ENCODE measurements around the gene UCN3.

The UCN3 gene

DNA sequence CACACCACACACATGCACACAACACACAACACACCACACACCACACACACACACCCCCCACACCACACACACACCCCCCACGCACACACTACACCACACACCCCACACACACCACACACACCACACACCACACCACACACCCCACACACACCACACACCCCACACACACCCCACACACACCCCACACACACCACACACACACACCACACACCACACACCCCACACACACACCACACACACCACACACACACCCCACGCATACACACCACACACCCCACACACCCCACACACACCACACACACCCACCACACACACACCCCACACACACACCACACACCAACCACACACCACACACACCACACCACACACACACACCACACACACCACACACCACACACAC lies 16.4 kb downstream of the UCN3 start:
- no peak for DNase-seq (ENCODE audit: extremely low spot score)
- TF ChIP-seq ARNT (IDR thresholded peaks at IDR 0.05): no peak
- no peak for TF ChIP-seq PKNOX1 (IDR thresholded peaks at IDR 0.05)
- no peak for TF ChIP-seq LEF1 (IDR thresholded peaks at IDR 0.05; ENCODE audit: borderline replicate concordance)
- no peak for TF ChIP-seq NFRKB (IDR thresholded peaks at IDR 0.05)
- TF ChIP-seq FOXM1 (IDR thresholded peaks at IDR 0.05; ENCODE audit: borderline replicate concordance): no peak
- no peak for TF ChIP-seq ZNF384 (IDR thresholded peaks at IDR 0.05)
- no peak for TF ChIP-seq BHLHE40 (IDR thresholded peaks at IDR 0.05; ENCODE audit: borderline replicate concordance)
- TF ChIP-seq L3MBTL2 (conservative IDR thresholded peaks at IDR 0.05): no peak
- TF ChIP-seq SP1 (IDR thresholded peaks at IDR 0.05): no peak
- TF ChIP-seq FOXA1 (IDR thresholded peaks at IDR 0.05): no peak
- ChIA-PET CTCF (no interaction called here), POLR2A (no interaction called here)

DNA sequence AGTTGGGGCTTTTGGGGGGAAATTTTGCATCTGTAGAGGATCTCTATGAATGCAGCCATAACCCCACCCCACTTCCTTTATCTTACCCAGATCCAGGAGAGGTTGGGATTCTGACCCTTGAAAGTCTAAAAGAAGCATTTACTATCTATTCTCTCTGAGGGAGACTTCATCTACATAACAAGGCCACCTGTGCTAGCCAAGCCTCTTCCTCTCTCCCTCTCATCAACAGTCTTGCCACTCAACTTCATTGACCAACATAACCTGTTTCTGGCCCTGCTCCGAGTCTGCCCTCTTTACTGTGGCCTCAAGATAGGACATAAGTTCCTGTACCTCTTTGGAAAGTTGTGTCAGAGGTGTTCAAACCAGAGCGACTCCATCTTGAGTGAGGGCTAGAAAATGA lies 20.5 kb downstream of the UCN3 start:
- CTCF ChIA-PET: no interaction called here
- DNase-seq (ENCODE audit: extremely low spot score): no peak

GRCh38 chr10:5387169-5387568 lies 22.4 kb downstream of the UCN3 start:
- DNase-seq (ENCODE audit: extremely low spot score): no peak
- ChIA-PET POLR2A (no interaction called here), CTCF (interaction anchor here (0.6 to 1.5 kb wide), 2 partner anchors 487 to 537 kb away, joined by 3 read pairs; no protein-coding TSS in a partner anchor)
- TF ChIP-seq LEF1 (IDR thresholded peaks at IDR 0.05; ENCODE audit: borderline replicate concordance) (no peak), CTBP1 (IDR thresholded peaks at IDR 0.05; ENCODE audit: borderline replicate concordance) (no peak), FOXA1 (IDR thresholded peaks at IDR 0.05) (no peak), ARNT (IDR thresholded peaks at IDR 0.05) (no peak), FOXM1 (IDR thresholded peaks at IDR 0.05; ENCODE audit: borderline replicate concordance) (no peak)

More for the DNA sequence above, 20.5 kb downstream of the UCN3 start:
- TF ChIP-seq L3MBTL2 (conservative IDR thresholded peaks at IDR 0.05): no peak
- no peak for TF ChIP-seq HDGF (IDR thresholded peaks at IDR 0.05; ENCODE audit: borderline replicate concordance)
- POLR2A ChIA-PET: no interaction called here

- CTCF ChIA-PET: no interaction called here
- POLR2A ChIA-PET: no interaction called here
- TF ChIP-seq ELF4 (IDR thresholded peaks at IDR 0.05) (no peak), NFRKB (IDR thresholded peaks at IDR 0.05) (no peak), ARNT (IDR thresholded peaks at IDR 0.05) (no peak), LEF1 (IDR thresholded peaks at IDR 0.05; ENCODE audit: borderline replicate concordance) (no peak), BHLHE40 (IDR thresholded peaks at IDR 0.05; ENCODE audit: borderline replicate concordance) (no peak), L3MBTL2 (conservative IDR thresholded peaks at IDR 0.05) (no peak), PKNOX1 (IDR thresholded peaks at IDR 0.05) (no peak), SP1 (IDR thresholded peaks at IDR 0.05) (no peak), TARDBP (IDR thresholded peaks at IDR 0.05) (no peak), SUZ12 (IDR thresholded peaks at IDR 0.05) (no peak), HDGF (IDR thresholded peaks at IDR 0.05; ENCODE audit: borderline replicate concordance) (no peak), ZNF384 (IDR thresholded peaks at IDR 0.05) (no peak), FOXK2 (IDR thresholded peaks at IDR 0.05) (no peak)
- DNase-seq (ENCODE audit: extremely low spot score): no peak
Measured at GRCh38 chr10:5390607-5391205, 25.9 kb downstream of the UCN3 start.

DNA sequence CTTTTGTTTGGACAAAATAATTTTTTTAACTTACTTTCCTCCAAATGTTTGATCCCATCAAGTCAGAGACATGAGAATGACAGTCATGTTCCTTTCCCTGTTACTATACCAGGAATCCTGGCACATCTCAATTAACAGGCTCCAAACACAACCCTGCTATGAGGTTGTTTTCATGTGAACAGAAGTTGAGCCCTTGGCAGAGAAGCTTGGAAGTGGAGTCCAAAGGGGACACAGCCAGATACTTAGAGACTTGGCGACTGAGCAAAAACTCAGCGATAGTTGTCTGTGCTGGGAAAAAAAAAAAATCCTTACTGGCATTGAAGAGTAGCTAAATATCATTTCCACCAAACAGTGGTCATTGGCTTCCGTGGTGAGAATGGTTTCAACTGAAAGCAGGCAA lies 27.0 kb downstream of the UCN3 start:
- ChIA-PET CTCF (no interaction called here), POLR2A (no interaction called here)
- no peak for TF ChIP-seq ELF4 (IDR thresholded peaks at IDR 0.05)
- TF ChIP-seq L3MBTL2 (conservative IDR thresholded peaks at IDR 0.05): no peak
- TF ChIP-seq SUZ12 (IDR thresholded peaks at IDR 0.05): no peak
- no peak for TF ChIP-seq TARDBP (IDR thresholded peaks at IDR 0.05)
- TF ChIP-seq ZNF384 (IDR thresholded peaks at IDR 0.05): no peak
- no peak for TF ChIP-seq CTBP1 (IDR thresholded peaks at IDR 0.05; ENCODE audit: borderline replicate concordance)
- no peak for TF ChIP-seq PKNOX1 (IDR thresholded peaks at IDR 0.05)
- no peak for TF ChIP-seq NFRKB (IDR thresholded peaks at IDR 0.05)
- TF ChIP-seq LEF1 (IDR thresholded peaks at IDR 0.05; ENCODE audit: borderline replicate concordance): no peak
- TF ChIP-seq SP1 (IDR thresholded peaks at IDR 0.05): no peak
- TF ChIP-seq FOXK2 (IDR thresholded peaks at IDR 0.05): no peak
- no peak for TF ChIP-seq FOXA1 (IDR thresholded peaks at IDR 0.05)
- TF ChIP-seq HDGF (IDR thresholded peaks at IDR 0.05; ENCODE audit: borderline replicate concordance): no peak
- TF ChIP-seq ARNT (IDR thresholded peaks at IDR 0.05): no peak
- TF ChIP-seq BHLHE40 (IDR thresholded peaks at IDR 0.05; ENCODE audit: borderline replicate concordance): no peak
- TF ChIP-seq FOXM1 (IDR thresholded peaks at IDR 0.05; ENCODE audit: borderline replicate concordance): no peak
- DNase-seq (ENCODE audit: extremely low spot score): no peak

DNA sequence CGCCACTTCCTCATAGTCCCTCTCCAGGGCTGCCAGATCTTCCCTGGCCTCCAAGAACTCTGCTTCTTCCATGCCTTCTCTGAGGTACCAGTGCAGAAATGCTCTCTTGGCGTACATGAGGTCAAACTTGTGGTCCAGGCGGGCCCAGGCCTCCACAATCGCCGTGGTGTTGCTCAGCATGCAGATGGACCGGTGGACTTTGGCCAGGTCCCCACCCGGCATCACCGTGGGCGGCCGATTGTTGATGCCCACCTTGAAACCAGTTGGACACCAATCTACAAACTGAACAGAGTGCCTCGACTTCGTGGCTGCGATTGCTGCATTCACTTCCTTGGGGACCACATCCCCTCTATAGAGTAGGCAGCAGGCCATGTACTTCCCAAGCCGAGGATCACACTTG lies 28.8 kb downstream of the UCN3 start:
- DNase-seq (ENCODE audit: extremely low spot score): no peak
- TF ChIP-seq CTBP1 (IDR thresholded peaks at IDR 0.05; ENCODE audit: borderline replicate concordance) (no peak), FOXM1 (IDR thresholded peaks at IDR 0.05; ENCODE audit: borderline replicate concordance) (no peak), ELF4 (IDR thresholded peaks at IDR 0.05) (no peak), SUZ12 (IDR thresholded peaks at IDR 0.05) (no peak), LEF1 (IDR thresholded peaks at IDR 0.05; ENCODE audit: borderline replicate concordance) (no peak), SP1 (IDR thresholded peaks at IDR 0.05) (no peak)
- ChIA-PET CTCF (no interaction called here), POLR2A (no interaction called here)

DNA sequence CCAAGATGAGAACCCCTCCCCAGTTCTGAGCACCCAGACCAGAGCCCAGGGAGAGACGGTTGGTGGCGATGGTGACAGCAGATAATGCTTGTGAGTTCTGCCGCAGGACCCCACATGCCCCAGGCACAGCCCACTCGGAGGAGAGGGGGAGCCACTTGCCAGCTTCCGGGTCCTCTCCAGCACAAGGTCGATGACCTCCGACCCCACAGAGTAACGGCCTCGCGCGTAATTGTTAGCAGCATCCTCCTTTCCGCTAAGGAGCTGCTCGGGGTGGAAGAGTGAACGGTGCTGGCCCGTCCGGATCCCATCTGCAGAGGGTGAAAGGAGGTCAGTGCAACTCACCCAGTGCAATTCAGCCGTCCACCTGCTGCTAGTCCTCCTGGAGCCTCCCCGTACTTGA lies 30.4 kb downstream of the UCN3 start:
- TF ChIP-seq FOXK2 (IDR thresholded peaks at IDR 0.05) (no peak), FOXA1 (IDR thresholded peaks at IDR 0.05) (no peak), TARDBP (IDR thresholded peaks at IDR 0.05) (no peak), SP1 (IDR thresholded peaks at IDR 0.05) (no peak), PKNOX1 (IDR thresholded peaks at IDR 0.05) (no peak), NFRKB (IDR thresholded peaks at IDR 0.05) (no peak), ARNT (IDR thresholded peaks at IDR 0.05) (no peak), L3MBTL2 (conservative IDR thresholded peaks at IDR 0.05) (no peak), SUZ12 (IDR thresholded peaks at IDR 0.05) (no peak), LEF1 (IDR thresholded peaks at IDR 0.05; ENCODE audit: borderline replicate concordance) (no peak), CTBP1 (IDR thresholded peaks at IDR 0.05; ENCODE audit: borderline replicate concordance) (no peak), ZNF384 (IDR thresholded peaks at IDR 0.05) (no peak), ELF4 (IDR thresholded peaks at IDR 0.05) (no peak)
- POLR2A ChIA-PET: no interaction called here
- DNase-seq (ENCODE audit: extremely low spot score): no peak
- CTCF ChIA-PET: no interaction called here

All from HEK293T (cell line).